C4-2B (cell line): ENCODE data around the gene ZNF821.
"Not testable (repeated sequence)": the region's sequence is repeated elsewhere in the genome, so short reads cannot be mapped to it uniquely, and the experiment has no call there.

Experiments used
- H3K27ac ChIP-seq: fragments of 450-650 bp; 2 replicates; pipeline ENCODE4 v1.5.1; 2017
- CTCF ChIP-seq: fragments of 450-650 bp; conservative IDR thresholded peaks from 2 replicates; pipeline ENCODE4 v1.5.1; 2017; ENCODE audit warnings: mild to moderate bottlenecking
- ZFX ChIP-seq: fragments of 450-650 bp; IDR thresholded peaks from 2 replicates; pipeline ENCODE4 v1.6.1; 2017

Gene ZNF821

GRCh38 chr16:71830359-71830758 is 53.6 kb downstream of the ZNF821 start:
- TF ChIP-seq CTCF, result no peak
- no peak for TF ChIP-seq ZFX
- H3K27ac ChIP-seq, result no peak overlapping the region

- TF ChIP-seq ZFX (no peak), CTCF (no peak)
- no peak overlapping the region for H3K27ac ChIP-seq
Observed at GRCh38 chr16:71826533-71827017, 57.4 kb downstream of the ZNF821 start.

- H3K27ac ChIP-seq, result not testable (repeated sequence)
Observed at GRCh38 chr16:71817155-71817500, 66.9 kb downstream of the ZNF821 start.

GRCh38 chr16:71811261-71811803 is 72.7 kb downstream of the ZNF821 start:
- TF ChIP-seq CTCF, result no peak
- no peak for TF ChIP-seq ZFX
- H3K27ac ChIP-seq, result no peak overlapping the region

- H3K27ac ChIP-seq, result peak overlapping the region; percentile 98
Observed at GRCh38 chr16:71810155-71810530, 73.8 kb downstream of the ZNF821 start.
